H1 (cell line): ENCODE results near the gene ACTN2. TPM values are rescaled to one million over a fixed set of nuclear protein-coding genes. Genes with fewer than 3 reads are reported as not detected.

Experiments
- JUND ChIP-seq: IDR thresholded peaks from 2 replicates; pipeline ENCODE4 v1.6.1; 2011; ENCODE audit warnings: mild to moderate bottlenecking, improper control_type of control experiment, low read length
- KDM4A ChIP-seq: IDR thresholded peaks from one replicate; pipeline ENCODE4 v1.7.1; 2012; ENCODE audit warnings: low read depth, mild to moderate bottlenecking, moderate library complexity, low read length, inconsistent platforms; ENCODE audit not compliant: severe bottlenecking
- MAX ChIP-seq: IDR thresholded peaks from 2 replicates; pipeline ENCODE4 v1.6.1; 2012; ENCODE audit warnings: inconsistent platforms
- RFX5 ChIP-seq: IDR thresholded peaks from 2 replicates; pipeline ENCODE4 v1.6.1; 2011; ENCODE audit warnings: low read depth, low read length, improper control_type of control experiment, borderline replicate concordance
- TAF1 ChIP-seq: IDR thresholded peaks from 2 replicates; pipeline ENCODE4 v1.6.1; 2011; ENCODE audit warnings: mild to moderate bottlenecking, low read depth, low read length
- polyA plus RNA-seq, 7 experiments: library from polyadenylated mRNA; depleted of rRNA in 3 of 7; stranded (reverse) in 5 of 7; unstranded in 2 of 7; fragments of >200 nt in 5 of 7; fragments of 200-250 nt in 2 of 7; gene quantifications; 1 replicate in 5 of 7; 2 replicates in 1 of 7; 4 replicates in 1 of 7; pipeline versions ENCODE4 v1.2.1 to v1.2.3, GENCODE V29; 2011 to 2013; ENCODE audit warnings: missing spikeins in 2 of 7, mixed read lengths in 2 of 7
- total RNA-seq: library from RNA; stranded (reverse); fragmentation: NEBNext Ultra II Directional; extraction: Animal tissue kit (Norgen Biotek cat#: 25700); gene quantifications from 2 replicates; pipeline ENCODE4 v1.2.1, GENCODE V29; 2021

Gene ACTN2
- total and polyA plus RNA-seq, 2 of the 8 experiments (the other 6 are each of a cell fraction or from before 2014, with no cell fraction given) = 1.9 to 4.1 TPM

- TF ChIP-seq MAX = no peak
- no peak for TF ChIP-seq JUND
- TF ChIP-seq TAF1 = no peak
- TF ChIP-seq KDM4A = no peak
- no peak for TF ChIP-seq RFX5
Observed at GRCh38 chr1:236718328-236718727, 32.0 kb downstream of the ACTN2 start (continued).
